OCI-LY7 (cell line): ENCODE results near the gene EVX2. TPM values are rescaled to one million over a fixed set of nuclear protein-coding genes. Genes with fewer than 3 reads are reported as not detected.

Source experiments
- BruUV-seq: library from RNA; stranded (reverse); fragments of 400-500 nt; replicated peaks from 2 replicates; lab custom pipeline; 2021; lab: Mats Ljungman, UMichigan
- CTCF ChIA-PET: fragments of 300-600 bp; sonication (Branson Sonifier 250); formaldehyde crosslinking; loops from one replicate; lab custom pipeline; 2022; ENCODE audit warnings: antibody characterized with exemption; ENCODE audit not compliant: unreplicated experiment; lab: Charles Lee
- POLR2A ChIA-PET: fragments of 300-600 bp; sonication (Branson Sonifier 250); formaldehyde crosslinking; loops from one replicate; lab custom pipeline; 2022; ENCODE audit warnings: antibody characterized with exemption; lab: Charles Lee
- DNase-seq: peaks from one replicate; pipeline ENCODE4 v3.0.0-alpha.2; 2015; ENCODE audit warnings: low spot score
- H2AFZ ChIP-seq: fragments of 200-600 bp; sonication (generic), shearing (Covaris generic); 2 replicates; pipeline ENCODE4 v1.6.1; 2014; ENCODE audit warnings: mild to moderate bottlenecking, antibody characterized with exemption, low read length, moderate library complexity
- H3K27ac ChIP-seq: fragments of 200-600 bp; sonication (generic); 2 replicates; pipeline ENCODE4 v1.5.1; 2014; ENCODE audit warnings: mixed run types, low read depth, mild to moderate bottlenecking, moderate library complexity, low read length, inconsistent platforms; ENCODE audit not compliant: poor library complexity, severe bottlenecking
- H3K36me3 ChIP-seq: fragments of 200-600 bp; sonication (generic); 2 replicates; pipeline ENCODE4 v1.6.1; 2014; ENCODE audit warnings: mild to moderate bottlenecking, antibody characterized with exemption, low read length, moderate library complexity, mixed read lengths; ENCODE audit not compliant: insufficient read depth
- H3K4me1 ChIP-seq: fragments of 200-600 bp; sonication (generic); 2 replicates; pipeline ENCODE4 v1.5.1; 2014; ENCODE audit warnings: mild to moderate bottlenecking, low read length; ENCODE audit not compliant: insufficient read depth, poor library complexity, severe bottlenecking
- H3K4me2 ChIP-seq: fragments of 200-600 bp; sonication (generic); 2 replicates; pipeline ENCODE4 v1.6.1; 2014; ENCODE audit warnings: mild to moderate bottlenecking, low read length
- H3K4me3 ChIP-seq: fragments of 200-600 bp; sonication (generic); 2 replicates; pipeline ENCODE4 v1.5.1; 2014; ENCODE audit warnings: mild to moderate bottlenecking, low read depth, low read length; ENCODE audit not compliant: poor library complexity, severe bottlenecking
- H3K79me2 ChIP-seq: fragments of 200-600 bp; sonication (generic); 2 replicates; pipeline ENCODE4 v1.6.1; 2016; ENCODE audit warnings: low read depth, mild to moderate bottlenecking, low read length, moderate library complexity, mixed read lengths; ENCODE audit not compliant: insufficient read depth
- H3K9me2 ChIP-seq: fragments of 200-600 bp; sonication (generic); 2 replicates; pipeline ENCODE4 v1.6.1; 2016; ENCODE audit warnings: mild to moderate bottlenecking, low read length, mixed read lengths; ENCODE audit not compliant: insufficient read depth
- H3K9me3 ChIP-seq: fragments of 200-600 bp; sonication (generic); 2 replicates; pipeline ENCODE4 v1.6.1; 2014; ENCODE audit warnings: mild to moderate bottlenecking, mixed run types, low read length, mixed read lengths
- H4K20me1 ChIP-seq: fragments of 200-600 bp; sonication (generic); 2 replicates; pipeline ENCODE4 v1.6.1; 2014; ENCODE audit warnings: mild to moderate bottlenecking, antibody characterized with exemption, low read length, moderate library complexity, mixed read lengths; ENCODE audit not compliant: insufficient read depth
- CTCF ChIP-seq: fragments of 200-600 bp; sonication (generic); conservative IDR thresholded peaks from 2 replicates; pipeline ENCODE4 v1.5.1; 2014; ENCODE audit warnings: mild to moderate bottlenecking, antibody characterized with exemption, low read length, moderate library complexity, mixed read lengths
- EZH2phosphoT487 ChIP-seq: fragments of 200-600 bp; sonication (generic); IDR thresholded peaks from 2 replicates; pipeline ENCODE4 v1.6.1; 2018; ENCODE audit warnings: low read depth, borderline replicate concordance, mild to moderate bottlenecking, mixed run types, antibody characterized with exemption, low read length, moderate library complexity, mixed read lengths
- intact Hi-C: fragments of 100-400 bp; cut with micrococcal nuclease; formaldehyde crosslinking; loops from one replicate; pipeline ENCODE4 v1.10.0; 2022; ENCODE audit not compliant: unreplicated experiment
- total RNA-seq, 2 experiments: library from RNA; depleted of rRNA in 1 of 2; stranded (reverse); fragments of >200 nt in 1 of 2; shearing (Covaris generic) in 1 of 2; gene quantifications; 2 replicates each; pipeline ENCODE4 v1.2.3, GENCODE V29; 2014 to 2022

The EVX2 gene
- total RNA-seq, 2 experiments from 2014 or later: not detected

GRCh38 chr2:176105078-176105729, 21.4 kb upstream of the EVX2 start:
- no peak overlapping the region for H2AFZ ChIP-seq
- H3K4me1 ChIP-seq: no peaks in the 10 kb centered on the region
- POLR2A ChIA-PET: no interaction called here
- TF ChIP-seq EZH2phosphoT487: no peak
- TF ChIP-seq CTCF: no peak
- H3K79me2 ChIP-seq: no peaks in the 10 kb centered on the region
- H3K9me3 ChIP-seq: no peaks in the 10 kb centered on the region
- intact Hi-C loops: no loop called here
- CTCF ChIA-PET: no interaction called here
- no peak overlapping the region for H3K27ac ChIP-seq
- no peaks in the 10 kb centered on the region for H4K20me1 ChIP-seq
- H3K9me2 ChIP-seq: no peaks in the 10 kb centered on the region
- H3K4me2 ChIP-seq: no peak overlapping the region
- no peaks in the 10 kb centered on the region for H3K36me3 ChIP-seq
- H3K4me3 ChIP-seq: no peak overlapping the region
- BruUV-seq: no TSS peak
- DNase-seq: no peak

- intact Hi-C loops: no loop called here
These were observed 20.7 kb upstream of the EVX2 start for GRCh38 chr2:176104316-176105077.

More at GRCh38 chr2:176104316-176105077, 20.7 kb upstream of the EVX2 start:
- Histone ChIP-seq H3K36me3 (no peaks in the 10 kb centered on the region), H2AFZ (no peak overlapping the region), H4K20me1 (no peaks in the 10 kb centered on the region), H3K79me2 (no peaks in the 10 kb centered on the region), H3K4me2 (no peak overlapping the region), H3K4me3 (no peak overlapping the region), H3K9me3 (no peaks in the 10 kb centered on the region), H3K4me1 (no peaks in the 10 kb centered on the region), H3K9me2 (no peaks in the 10 kb centered on the region), H3K27ac (no peak overlapping the region)
- no peak for TF ChIP-seq CTCF
- no peak for TF ChIP-seq EZH2phosphoT487
- ChIA-PET POLR2A (interaction anchor here (0.7 kb wide), 1 partner anchor 207 kb away, joined by 4 read pairs; no protein-coding TSS in a partner anchor), CTCF (no interaction called here)
- no TSS peak for BruUV-seq
- no peak for DNase-seq
